GM19043 (cell line): ENCODE measurements around the gene SLC11A1.

Experiments used
- ATAC-seq: cut with Tn5 transposase; IDR thresholded peaks from one replicate; pipeline ENCODE4 v1.9.1; 2021; ENCODE audit warnings: low read depth; ENCODE audit not compliant: unreplicated experiment

The SLC11A1 gene

GRCh38 chr2:218366621-218367414 is 15.3 kb upstream of the SLC11A1 start:
- ATAC-seq = no peak

DNA sequence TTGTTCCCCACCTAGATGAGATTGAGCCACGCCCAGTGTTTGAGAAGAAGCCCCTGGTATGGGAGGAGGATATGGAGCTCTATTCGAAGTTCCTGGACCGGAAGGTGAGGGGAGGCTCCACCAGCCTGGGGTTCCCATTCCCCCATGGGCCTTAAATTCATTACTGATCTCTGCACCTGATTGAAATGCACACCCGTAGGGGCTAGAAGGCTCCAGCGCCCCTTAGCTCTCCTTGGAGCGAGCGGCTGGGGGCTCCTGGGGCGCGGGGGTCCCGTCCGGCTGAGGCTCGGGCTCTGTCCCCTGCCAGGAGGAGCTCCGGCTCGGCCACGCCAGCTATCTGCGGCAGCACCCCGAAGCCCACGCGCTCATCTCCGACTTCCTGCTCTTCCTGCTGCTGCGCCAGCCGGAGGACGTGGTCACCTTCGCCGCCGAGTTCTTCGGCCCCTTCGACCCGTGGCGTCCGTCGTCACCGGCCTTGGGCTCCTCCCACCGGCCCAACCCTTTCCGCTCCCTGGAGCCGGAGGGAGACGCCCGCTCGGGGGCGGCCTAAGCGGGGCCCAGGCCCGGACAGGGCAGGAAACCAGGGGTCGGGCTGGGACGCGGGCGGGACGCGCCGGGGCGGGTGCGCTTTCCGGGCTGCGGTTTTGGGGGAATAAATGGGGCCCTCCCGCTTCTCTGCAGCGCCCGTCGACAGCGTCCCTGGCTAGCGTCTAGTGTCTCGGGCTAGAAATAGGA is 14.5 kb upstream of the SLC11A1 start:
- peak; percentile 92 for ATAC-seq

- no peak for ATAC-seq
These were observed 13.9 kb upstream of the SLC11A1 start for GRCh38 chr2:218368150-218368528.

- ATAC-seq = no peak
These were observed 13.4 kb upstream of the SLC11A1 start for GRCh38 chr2:218368621-218369153.

- ATAC-seq = no peak
These were observed 12.7 kb upstream of the SLC11A1 start for GRCh38 chr2:218369330-218369729.

DNA sequence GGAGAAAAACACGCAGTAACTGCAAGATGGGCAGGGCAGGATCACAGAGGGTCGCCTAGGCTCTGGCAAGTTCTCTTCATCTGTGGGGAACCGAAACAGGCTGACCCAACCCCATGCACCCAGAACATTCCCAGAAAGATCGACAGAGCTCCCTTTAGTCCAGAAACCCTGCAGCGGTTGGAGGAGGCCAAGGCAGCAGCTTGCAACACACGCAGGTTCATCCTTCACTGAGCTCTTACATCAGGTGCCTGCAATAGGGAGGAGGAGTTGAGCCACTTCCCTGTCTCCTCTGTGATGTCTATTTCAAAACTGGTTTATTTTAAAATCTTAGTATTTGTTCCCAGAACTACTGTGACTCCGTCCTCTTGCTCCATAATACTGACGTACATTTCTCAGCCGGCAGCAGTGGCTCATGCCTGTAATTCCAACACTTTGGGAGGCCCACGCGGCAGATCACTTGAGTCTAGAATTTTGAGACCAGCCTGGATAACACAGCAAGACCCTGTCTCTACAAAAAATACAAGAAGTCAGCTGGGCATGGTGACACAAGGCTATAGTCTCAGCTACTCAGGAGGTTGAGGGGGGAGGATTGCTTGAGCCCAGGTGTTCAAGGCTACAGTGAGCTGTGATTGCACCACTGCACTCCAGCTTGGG is 11.5 kb upstream of the SLC11A1 start:
- ATAC-seq = no peak

GRCh38 chr2:218371983-218372350 is 10.1 kb upstream of the SLC11A1 start:
- ATAC-seq = no peak

DNA sequence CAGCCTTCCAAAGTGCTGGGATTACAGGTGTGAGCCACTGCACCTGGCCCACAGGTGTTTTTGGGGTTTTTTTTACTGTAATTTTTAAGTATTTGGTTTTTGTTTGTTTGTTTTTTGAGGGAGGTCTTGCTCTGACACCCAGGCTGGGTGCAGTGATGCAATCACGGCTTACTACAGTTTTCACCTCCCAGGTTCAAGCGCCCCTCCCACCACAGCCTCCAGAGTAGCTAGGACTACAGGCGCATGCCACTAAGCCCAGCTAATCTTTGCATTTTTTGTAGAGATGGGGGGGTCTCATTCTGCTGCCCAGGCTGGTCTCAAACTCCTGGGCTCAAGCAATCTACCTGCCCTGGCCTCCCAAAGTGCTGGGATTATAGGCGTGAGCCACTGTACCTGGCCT is 7.3 kb upstream of the SLC11A1 start:
- no peak for ATAC-seq

DNA sequence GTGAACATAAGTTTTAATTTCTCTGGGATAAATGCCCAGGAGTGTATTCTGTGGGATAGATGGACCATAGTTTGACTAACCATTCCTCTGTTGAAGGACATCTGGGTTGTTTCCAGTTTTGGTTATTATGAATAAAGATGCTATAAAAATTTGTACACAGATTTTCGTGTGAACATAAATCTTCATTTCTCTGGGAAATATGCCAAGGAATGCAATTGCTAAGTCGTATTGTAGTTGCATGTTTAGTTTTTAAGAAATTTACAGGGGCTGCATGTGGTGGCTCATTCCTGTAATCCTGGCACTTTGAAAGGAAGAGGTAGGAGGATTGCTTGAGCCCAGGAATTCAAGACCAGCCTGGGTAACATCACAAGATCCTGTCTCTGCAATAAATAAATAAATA is 6.9 kb upstream of the SLC11A1 start:
- no peak for ATAC-seq

- ATAC-seq = no peak
These were observed 4.0 kb upstream of the SLC11A1 start for GRCh38 chr2:218378053-218378452.

DNA sequence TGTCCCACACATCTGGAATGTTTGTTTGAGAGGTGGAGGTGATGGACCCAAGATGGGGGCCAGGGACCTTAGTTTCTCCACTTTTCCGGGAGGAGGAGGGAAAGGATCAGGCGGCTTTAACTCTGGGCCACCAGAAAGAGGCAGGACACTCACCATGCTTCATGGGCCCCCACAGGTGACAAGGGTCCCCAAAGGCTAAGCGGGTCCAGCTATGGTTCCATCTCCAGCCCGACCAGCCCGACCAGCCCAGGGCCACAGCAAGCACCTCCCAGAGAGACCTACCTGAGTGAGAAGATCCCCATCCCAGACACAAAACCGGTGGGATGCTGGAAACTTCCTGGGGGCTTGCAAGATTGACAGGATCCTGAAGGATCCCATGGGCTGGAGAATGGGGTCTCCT is 712 bp downstream of the SLC11A1 start:
- no peak for ATAC-seq

DNA sequence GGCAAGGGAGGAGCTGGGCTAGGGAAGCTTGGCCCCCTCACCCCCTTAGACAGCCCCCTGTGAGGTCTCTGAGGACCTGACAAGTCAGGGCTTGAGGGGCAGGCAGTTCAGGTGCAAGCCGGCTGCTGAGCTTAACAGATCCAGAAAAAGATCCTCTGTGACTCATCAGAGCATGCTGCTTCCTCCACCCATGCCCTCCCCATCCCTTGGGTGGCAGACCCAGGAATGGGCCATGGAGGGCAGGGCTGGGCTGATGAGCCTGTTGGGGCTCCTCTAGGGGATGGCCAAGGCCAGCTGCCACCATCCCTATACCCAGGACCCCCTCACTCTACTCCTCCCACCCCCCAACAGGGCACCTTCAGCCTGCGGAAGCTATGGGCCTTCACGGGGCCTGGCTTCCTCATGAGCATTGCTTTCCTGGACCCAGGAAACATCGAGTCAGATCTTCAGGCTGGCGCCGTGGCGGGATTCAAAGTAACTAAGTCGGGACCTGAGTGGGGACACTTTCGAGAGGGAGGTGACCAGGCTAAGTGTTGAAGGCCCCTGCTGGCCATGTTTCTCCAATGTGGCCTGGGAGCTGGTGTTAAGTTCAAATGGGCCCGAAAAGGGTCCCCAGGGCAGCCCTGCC is 1.9 kb downstream of the SLC11A1 start:
- no peak for ATAC-seq

GRCh38 chr2:218384975-218385374 is 2.9 kb downstream of the SLC11A1 start:
- no peak for ATAC-seq

DNA sequence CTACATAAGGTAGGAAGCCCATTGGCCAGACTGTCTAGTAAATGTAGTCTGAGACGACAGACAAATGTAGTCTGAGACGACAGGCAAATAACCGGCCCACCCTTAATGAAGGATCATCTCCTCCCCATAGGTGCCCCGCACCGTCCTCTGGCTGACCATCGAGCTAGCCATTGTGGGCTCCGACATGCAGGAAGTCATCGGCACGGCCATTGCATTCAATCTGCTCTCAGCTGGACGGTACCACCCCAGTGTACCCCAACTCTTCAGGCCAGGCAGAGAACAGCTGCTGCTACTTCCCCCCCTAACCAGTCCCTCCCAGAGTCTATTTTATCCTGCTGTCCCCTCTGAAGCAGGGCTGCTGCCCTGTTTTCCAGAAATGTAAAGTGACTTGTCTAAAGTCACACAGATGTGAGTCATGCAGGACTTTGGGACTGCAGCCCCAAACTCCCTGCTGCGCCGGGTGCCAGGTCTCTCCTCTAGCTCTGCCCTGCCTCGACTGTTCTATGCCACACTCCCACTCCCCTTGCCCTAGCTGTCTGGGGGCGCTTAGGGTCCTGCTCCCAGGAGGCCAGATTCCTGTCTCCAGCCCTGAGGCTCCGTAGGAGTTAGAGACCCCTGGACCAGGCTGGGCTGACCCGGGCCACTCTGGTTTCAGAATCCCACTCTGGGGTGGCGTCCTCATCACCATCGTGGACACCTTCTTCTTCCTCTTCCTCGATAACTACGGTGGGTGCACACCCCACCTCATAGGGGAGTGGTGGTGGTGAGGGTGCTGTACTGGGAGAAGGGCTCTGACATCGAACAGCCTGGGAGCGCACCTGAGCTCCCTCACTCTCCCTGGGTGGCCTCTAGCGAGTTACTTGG is 4.7 kb downstream of the SLC11A1 start:
- no peak for ATAC-seq

- no peak for ATAC-seq
These were observed 5.5 kb downstream of the SLC11A1 start for GRCh38 chr2:218387369-218388194.

DNA sequence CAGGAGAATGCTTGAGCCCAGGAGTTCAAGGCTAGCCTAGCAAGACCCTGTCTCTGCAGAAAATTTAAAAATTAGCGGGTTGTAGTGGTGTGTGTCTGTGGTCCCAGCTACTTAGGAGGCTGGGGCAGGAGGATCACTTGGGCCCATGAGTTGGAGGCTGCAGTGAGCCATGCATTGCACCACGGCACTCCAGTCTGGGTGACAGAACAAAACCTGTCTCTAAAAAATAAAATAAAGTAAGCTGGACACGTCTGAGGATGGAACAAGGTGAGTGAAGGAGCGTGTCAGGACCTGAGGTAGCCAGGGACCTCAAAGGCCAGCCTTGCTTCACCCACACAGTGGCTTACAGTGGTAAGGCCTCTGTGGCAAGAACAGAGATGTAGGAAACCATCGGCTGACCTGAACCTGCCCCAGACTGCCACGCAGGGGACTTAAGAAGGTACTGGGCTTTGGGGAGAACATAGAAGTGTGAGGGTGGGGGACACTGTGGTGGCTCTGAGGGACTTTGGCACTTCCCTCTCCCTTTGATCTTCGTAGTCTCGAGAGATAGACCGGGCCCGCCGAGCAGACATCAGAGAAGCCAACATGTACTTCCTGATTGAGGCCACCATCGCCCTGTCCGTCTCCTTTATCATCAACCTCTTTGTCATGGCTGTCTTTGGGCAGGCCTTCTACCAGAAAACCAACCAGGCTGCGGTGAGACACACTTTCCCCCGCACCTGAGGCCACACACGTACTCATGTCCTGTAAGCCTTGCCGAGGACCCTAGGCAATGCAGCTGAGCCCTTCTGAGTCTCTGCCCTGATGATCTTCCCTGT is 7.5 kb downstream of the SLC11A1 start:
- ATAC-seq = no peak

- ATAC-seq = no peak
These were observed 9.1 kb downstream of the SLC11A1 start for GRCh38 chr2:218391202-218391601.

GRCh38 chr2:218392459-218392858 is 10.4 kb downstream of the SLC11A1 start:
- ATAC-seq = no peak
